HG03159 (cell line): ENCODE results near the gene SERPINB12.
A peak's percentile ranks its signal among the peaks of the same experiment; 100 is the strongest.

Source experiments
- ATAC-seq: cut with Tn5 transposase; IDR thresholded peaks from one replicate; pipeline ENCODE4 v1.9.1; 2021; ENCODE audit warnings: mild to moderate bottlenecking, moderate library complexity; ENCODE audit not compliant: unreplicated experiment

SERPINB12 gene

DNA sequence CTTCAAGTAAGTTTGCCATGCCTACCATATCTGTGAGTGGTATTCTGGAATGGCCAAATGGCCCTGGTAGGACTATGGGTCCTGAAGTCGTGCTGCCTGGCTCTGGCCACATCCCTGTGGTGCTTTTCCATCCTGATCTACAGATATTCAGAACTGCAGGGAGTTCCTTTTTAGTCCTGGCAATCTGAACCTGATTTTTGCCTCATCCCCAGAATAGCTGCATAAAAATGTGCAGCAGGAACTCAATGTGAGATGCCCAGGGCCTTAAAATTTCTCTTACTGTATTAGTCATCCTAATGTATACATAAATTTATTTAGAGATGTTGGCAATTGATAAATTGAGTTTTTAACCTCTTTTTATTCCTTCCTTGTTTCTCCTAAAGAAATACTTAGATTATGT, 50.3 kb downstream of the SERPINB12 start:
- ATAC-seq, result no peak

GRCh38 chr18:63596964-63597363, 54.8 kb downstream of the SERPINB12 start:
- ATAC-seq, result no peak

DNA sequence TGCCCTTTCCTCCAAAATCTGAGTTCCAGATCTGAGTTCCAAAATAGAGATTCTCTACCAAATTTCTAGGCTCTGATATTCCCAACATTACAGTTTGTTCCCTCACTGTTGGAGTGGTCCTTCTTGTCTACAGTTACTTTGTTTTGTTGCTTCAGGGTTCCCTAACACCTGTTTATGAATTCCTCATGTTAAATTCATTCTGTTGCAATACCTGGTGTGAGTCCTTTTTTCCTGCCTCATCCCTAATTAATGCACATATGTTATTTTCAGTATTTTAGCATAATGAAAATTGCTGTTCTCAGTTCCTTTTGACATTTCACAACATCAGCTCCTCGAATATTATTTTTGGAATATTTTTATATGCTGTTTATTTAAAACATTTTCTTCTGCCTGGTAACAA, 61.2 kb downstream of the SERPINB12 start:
- ATAC-seq, result no peak

- peak; percentile 96 for ATAC-seq
Measured at GRCh38 chr18:63603772-63604171, 61.6 kb downstream of the SERPINB12 start.

DNA sequence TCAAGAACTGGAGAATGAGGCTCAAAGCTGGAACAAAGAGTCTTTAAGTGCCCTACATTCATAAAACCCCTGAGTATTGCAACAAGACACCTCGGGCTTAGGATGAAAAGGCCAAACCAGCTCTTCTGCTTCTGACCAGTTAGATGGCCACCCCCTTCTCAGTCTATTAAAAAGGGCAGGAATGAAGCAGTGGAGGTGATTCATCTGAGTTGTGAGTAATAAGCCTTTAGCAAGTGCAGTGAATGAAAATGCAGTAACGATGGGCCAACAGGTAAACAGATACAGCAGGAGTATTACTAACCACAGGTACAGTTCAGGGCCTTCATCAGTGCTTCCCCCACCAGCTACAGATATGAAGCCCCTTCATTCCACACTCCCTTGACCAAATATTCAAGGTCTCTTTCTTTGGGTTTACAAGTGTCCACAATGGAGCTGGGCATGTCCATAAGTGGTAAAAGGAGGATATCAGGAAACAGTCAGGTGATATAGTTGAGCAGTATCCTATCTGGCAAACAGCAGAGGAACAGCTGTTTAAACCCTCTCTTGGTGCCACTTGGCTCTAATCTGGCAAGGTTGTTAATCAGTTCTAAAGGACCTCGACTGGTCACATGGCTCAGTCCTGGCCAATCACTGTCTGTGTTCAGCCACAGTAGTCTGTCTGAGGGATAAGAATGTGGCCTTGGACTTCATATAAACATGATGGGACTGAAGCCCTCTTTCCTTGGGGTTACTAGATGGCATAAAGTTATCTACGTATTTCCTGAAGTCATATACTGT, 62.8 kb downstream of the SERPINB12 start:
- no peak for ATAC-seq

GRCh38 chr18:63606526-63606925, 64.4 kb downstream of the SERPINB12 start:
- no peak for ATAC-seq

GRCh38 chr18:63613420-63613819, 71.3 kb downstream of the SERPINB12 start:
- ATAC-seq, result no peak

DNA sequence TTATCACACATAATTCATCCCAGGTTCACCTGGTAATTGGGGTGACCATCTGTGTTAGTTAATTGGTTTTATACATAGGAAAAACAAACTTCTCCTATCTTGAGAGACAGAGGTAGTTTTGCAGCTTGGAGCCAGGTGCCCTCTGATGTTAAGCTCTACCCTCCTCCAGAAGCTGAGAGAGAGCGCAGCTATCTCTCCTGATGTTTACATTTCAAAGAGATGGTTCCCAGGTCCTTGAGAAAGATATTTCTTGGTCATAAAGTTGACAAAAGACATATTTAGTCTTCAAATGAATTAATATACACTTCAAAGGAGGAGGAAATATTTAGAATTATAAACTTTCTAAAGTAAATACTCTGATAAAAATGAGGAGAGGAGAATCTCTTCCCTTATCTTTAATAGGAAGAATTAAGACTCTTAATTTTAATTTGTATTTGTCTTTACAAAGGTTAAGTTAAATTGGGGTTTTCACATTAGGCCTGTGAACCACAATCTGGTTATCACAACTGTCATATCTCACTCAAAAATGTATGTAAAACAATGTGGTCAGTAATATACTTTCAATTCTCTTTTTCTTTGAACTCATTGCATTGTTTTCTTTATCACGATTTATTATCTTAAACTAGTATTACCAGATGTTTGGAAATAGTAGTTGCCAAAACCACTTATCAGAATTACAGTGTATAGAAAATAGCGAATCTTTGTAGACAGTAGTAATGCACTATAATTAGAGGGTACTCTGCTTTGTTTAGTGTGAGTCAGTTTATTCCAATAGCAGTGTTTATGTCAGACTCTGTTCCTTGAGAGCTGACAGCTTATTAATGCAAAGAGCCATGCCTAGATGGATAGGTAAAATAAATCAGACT, 75.1 kb downstream of the SERPINB12 start:
- peak; percentile 84 for ATAC-seq

DNA sequence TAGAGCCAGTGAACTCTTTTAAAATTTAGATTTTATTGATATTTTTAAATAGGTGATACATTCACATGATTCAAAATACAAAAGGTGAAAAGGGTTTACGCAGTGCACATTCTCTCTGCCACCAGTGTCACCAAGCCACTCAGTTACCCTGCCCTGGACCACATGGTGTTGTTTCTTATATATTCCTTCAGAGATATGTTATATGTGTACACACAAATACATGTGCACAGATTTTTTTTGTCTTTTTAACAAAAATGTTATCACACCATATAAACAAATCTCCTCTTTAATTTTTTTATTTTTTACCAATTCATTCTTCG, 75.7 kb downstream of the SERPINB12 start:
- ATAC-seq, result no peak
